Inferior parietal cortex (tissue), 1 donor: ENCODE data around the gene NR3C1.
A peak's percentile ranks its signal among the peaks of the same experiment; 100 is the strongest.

Experiments
- DNase-seq: peaks from one replicate; pipeline ENCODE4 v3.0.0-alpha.2; 2016; ENCODE audit errors: extremely low spot score

Gene NR3C1

DNA sequence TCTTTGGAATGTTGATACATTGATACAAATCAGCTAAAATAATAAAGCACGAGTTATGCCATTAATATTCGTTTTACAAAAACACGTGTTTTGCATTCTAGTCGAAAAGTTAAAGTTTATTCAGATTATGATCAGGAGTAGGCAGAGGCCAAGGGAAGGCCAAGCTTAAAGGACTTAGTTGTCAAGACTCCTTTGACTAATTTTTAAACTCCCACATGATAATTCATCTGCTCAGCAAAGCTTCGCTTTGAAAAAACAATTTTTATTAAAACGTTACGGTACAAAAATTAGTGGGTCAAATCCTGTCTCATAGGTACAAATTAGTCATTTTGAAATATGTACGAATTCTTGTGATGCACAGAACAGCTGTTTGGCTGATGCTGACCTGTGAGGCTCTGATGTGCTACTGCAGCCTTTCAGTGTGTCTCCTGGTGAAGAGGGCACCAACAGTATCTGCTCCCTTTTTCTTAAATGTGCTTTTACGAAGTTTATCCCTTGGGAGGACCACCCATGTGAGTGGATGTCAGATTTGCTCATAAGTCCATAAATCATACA is 23.0 kb upstream of the NR3C1 start:
- DNase-seq = no peak

DNA sequence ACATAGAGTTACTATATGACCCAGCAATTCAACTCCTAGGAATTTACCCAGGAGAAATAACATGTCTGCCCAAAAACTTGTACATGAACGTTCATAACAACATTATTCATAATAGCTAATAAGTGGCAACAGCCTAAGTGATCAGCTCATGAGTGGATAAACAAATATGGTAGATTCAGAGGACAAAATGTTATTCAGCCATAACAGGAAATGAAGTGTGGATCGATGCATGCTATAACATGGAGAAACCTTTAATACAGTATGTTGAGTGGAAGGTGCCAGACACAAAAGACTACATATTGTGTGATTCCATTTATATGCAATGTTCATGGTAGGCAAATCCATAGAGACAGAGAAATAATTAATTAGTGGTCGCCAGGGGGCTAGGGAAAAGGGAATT is 22.3 kb upstream of the NR3C1 start:
- no peak for DNase-seq

DNA sequence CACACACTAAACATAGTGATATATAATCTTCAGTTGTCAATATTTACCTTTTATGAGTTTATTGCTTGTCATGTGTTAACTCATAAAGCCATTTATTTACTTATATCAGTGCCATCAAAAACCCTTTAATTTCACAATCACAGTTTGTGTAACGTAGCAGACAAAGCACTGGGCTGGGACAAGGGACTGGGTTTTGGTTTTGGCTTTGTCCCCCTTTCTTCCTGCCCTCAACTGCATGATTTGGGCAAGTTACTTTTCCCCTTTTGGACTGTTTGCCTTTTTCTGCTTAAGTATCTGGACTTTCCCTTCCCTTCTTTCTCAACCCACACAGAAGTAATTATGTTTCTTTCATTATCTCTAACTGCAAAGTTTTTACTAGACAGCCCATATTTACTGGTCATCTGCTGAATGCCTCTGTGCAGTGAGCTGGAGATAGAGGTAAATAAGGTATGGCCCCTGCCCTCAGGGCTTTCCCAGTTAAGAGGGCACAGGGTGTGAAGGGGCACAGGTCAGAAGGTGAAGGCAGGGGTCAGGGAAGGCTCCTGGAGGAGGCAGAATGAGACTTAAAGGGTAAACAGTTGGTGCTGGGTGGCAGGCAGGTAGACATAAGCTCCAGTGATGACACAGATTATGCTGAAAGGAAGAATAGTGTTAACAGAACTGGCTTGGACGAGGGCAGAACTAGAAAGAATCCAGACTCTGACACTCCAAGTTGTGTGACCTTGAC is 14.8 kb upstream of the NR3C1 start:
- no peak for DNase-seq

DNA sequence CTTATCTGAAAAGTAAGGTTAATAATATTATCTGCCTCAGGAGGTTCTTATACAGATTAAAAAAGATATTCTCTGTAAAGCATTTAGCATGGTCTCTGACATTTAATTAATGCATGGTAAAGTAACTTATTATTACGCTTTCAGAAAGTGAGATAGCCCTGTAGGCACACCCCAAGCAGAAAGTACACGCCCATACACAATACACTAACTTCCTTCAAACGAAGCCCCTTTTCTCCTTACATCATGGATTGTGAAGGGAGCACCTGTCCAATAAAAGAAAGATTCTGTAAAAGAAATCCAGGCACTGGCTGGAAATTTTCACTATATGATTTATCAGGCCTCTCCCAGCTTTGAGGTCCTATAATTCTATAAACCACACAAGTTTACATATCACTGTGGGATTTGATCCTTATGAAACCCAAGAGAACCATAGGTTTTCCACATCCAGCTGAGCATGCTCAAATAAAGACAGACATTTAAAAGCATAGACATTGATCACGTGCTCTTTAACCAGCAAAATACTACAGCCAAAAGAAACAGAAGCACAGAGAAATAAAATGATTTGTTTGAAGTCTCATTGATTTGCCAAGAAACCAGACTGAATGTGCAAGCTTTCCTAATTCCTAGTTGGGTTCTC is 14.1 kb upstream of the NR3C1 start:
- no peak for DNase-seq

DNA sequence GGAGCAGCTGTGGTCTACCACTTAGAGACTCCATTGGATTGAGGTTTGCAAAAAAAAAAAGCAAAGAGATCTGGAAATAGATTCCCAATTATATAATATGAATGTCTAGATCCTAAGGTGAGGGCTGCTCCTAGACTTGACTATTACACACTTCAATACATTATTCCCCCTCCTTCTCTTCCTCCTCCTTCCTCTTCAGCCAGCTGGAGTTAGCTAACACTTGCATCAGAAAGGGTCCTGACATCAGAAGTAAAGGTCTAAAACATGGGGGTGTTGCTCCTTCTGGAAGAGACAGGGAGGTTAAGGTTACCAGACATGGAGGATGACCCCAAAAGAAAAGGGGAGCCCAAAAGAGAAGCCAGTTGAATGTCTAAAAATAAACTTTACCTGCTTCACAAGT is 12.9 kb upstream of the NR3C1 start:
- no peak for DNase-seq

DNA sequence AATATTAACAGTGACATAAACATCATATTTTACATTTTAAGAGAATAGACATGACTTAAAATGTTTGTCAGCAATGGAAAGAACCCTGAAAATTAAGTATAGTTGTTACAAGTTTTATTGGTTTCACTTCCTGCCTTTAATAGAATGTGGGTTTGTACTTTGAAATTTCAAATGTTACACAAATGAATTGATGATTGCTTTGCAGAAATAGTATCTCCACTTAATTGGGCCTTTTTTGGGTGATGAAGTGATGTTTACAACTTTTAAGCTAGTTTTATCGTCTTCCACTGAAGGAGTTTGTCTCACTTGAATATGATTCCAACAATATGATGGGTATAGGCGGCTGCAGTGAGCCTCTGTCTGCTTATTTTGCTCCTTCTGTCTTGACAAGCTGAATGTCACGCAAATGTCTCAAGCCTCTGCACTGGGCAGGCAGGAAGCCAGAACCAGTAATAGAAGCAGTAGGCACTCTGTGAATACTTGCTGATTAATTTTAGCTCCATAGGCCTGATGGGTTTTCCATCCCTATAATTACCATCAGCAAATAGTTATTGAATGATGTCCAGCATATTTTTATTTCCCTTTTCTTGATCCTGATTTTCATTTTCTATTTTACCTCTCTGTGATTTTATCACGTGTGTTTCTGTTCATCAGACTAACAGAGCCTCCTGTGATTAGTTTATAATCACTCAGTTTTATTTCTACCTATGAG is 10.6 kb upstream of the NR3C1 start:
- no peak for DNase-seq

DNA sequence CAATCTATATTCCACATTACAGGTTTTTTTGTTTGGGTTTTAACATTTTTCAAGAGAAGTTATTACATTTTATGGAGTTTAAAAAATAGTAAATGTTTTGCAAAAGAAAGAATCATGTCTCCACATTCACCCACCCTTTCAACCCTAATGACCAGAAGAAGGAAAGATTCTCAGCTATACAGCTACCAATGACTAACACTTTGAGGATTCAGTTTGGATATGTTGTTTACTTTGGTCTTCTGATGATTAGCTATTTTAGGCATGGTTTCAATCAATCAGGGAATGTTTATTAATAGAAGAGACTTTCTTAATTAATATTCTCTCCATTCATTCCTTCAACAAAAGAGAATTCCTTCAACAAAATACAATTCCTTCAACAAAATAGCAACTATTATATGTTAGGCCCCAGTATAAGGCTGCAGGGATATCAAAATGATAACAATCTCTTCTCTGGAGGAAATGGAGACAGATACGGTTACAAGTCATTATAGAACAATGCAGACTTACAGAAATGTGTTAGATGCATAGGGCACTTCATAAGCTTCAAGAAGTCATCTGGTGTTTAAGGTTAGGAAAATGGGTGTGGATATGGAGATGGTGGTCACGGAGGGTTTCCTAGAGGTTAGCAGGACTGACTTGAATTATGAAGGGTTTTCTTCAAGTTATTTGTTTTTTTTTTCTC is 9.3 kb upstream of the NR3C1 start:
- DNase-seq = no peak

DNA sequence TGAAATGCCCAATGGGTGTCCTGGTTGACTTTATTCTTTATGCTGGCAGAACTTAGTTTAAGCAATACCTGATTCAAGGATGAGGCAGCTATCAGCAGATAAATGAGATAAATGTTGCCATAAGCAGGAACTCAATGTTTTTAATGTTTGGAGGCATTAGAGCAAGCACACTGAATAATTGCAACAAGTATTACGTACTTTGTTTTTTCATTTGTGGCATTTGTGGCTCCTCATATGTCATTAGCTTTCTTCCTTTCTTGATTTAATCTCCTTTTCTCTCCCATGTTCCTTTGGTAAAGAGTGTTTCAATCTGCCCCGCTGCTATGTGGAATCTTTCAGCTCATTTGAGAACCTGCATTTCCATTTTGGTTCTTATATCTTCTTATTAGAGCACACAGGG is 6.4 kb upstream of the NR3C1 start:
- no peak for DNase-seq

DNA sequence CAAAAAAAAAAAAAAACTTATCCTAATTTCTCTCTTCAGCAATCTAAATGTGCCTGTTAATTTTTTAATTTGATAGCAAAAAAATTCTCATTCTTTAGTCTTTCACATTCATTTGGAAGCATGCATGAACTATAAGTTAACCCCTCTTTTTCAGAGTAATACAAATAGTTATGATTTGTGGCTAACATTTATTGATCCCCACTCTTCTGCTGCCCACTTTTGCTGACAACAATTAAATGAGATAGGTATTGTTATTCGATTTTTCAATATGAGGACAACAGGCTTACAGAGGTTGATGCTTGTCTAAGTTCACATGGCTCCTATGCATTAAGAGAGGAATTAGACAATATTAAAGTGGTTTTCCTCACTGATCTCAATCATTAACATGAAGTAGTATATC is 2.9 kb upstream of the NR3C1 start:
- no peak for DNase-seq

DNA sequence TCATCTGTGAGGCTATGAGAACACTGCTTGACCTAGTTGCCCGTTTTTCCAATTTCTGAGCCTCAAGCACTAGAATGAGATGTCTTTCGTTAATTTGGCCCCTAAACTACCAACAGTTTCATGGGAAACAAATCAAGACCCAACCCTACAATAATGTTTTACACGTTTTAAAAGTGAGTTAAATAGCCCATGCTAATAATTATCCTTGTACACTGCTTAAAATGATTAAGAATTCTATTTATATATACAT is 2.3 kb upstream of the NR3C1 start:
- no peak for DNase-seq

DNA sequence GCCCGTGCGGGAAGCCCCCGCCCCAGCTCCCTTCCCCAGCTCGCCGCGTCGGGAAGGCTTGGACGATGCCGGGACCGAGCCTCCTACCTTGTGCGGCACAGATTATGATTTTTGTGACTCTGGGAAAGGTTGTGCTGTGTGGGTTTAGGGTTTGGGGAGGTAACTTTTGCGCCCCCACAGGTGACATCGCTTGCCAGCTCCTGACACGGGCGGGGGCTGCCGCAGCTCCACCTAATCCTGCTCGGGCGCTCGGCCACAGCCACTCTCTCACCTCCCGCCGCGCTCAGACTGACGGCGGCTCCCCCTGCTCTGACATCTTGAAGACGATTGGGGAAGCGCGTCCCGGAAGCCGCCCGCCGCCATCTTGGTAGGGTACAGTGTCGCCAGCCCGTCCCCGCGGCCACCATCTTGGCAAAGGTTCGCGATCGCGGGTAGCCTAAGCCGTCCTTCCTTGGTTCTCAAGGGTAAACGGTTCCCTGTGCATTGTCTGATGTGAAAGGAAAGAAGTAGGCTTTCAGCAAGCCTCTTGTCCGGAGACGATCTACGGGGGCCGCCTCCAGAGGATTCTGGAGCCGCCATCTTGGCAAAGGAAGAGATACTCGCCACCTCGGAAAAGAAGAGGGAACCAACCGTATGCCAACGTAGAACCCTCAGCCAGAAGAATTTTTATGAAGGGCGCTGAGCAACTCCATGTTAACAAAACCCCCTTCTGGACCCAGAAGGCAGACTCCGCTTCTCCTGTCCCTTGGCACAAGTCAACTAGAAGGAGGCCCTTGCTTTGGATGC is 1.8 kb upstream of the NR3C1 start:
- DNase-seq = peak; percentile 87

DNA sequence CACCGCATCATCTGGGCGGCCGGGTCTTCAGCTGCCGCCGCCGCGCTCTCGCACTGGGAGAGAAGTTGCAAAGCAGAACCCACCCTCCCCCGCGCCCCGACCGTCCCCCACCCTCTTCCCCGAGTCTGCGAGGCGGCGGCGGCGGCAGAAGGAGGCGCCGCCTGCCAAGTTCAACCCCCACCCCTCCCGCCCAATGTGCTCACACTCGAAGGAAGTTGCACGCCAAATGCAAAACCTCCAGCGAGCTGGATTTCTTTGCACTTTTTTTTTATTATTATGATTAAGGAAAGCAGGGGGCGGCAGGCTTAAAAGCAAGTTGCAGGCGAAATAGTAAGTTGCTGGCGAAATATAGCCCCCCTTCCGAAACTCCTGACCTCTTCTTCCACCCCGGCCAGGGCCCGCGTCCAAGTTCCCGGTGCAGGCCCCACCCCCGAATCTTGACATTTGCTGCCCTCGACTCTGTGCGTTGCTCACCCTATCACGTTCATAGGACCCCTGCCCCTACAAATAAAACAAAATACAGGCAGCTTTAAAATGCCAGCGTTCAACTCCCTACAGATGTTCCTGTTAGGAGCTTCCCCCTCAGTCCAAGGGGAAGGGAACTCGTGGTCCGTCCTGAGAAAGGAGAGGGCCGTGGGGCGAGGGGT is 1.1 kb upstream of the NR3C1 start:
- peak; percentile 64 for DNase-seq

DNA sequence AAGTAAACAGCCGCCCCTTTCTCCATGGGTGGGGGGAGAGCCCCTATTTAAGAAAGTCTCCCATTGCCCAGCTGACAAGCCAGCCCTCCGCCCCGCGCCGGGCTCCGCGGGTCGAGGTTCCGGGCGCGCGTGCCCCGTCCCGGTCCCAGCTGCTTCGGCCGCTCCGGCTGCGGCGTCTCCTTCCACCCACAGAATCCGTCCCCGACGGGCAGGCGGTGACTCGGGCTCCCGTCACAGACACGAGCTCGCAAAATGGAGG is 223 bp downstream of the NR3C1 start:
- peak; percentile 40 for DNase-seq

DNA sequence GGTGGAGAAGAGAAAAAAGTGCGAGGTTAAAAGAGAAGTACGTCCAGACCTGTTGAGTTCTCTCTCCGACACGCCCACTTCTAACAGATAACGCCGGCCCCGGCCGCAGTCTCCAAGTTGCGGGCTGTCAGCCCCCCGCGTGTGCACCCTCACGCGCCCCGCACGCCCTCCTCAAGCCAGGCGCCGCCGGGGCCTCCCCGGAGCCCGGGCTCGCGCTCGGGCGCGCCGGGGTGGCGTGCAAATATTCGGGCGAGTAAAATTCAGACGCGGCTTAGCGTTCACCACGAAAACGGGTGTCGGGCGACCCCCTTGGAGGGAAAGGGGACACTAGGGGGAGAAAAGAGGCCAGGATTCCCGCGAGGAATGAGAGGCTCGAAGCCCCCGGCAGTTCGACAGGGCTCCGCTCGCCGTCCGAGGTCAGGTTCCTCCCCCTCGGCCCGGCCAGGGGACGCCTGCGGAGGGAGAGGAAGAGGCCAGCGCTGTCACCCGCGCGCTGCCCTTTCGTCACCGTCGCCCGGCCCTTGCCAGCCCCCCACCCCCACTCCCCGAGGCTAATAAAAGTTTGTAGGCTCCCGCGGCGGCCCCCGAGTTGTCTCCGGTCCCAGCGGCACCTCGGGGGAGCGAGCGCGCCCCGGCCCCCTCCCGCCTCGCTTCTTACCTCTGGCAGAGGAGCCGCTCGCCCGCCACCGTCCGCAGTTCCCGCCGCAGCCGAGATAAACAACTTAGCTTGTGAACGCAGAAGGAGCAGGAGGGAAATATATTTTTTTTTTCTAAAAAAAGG is 743 bp downstream of the NR3C1 start:
- DNase-seq = peak; percentile 43

DNA sequence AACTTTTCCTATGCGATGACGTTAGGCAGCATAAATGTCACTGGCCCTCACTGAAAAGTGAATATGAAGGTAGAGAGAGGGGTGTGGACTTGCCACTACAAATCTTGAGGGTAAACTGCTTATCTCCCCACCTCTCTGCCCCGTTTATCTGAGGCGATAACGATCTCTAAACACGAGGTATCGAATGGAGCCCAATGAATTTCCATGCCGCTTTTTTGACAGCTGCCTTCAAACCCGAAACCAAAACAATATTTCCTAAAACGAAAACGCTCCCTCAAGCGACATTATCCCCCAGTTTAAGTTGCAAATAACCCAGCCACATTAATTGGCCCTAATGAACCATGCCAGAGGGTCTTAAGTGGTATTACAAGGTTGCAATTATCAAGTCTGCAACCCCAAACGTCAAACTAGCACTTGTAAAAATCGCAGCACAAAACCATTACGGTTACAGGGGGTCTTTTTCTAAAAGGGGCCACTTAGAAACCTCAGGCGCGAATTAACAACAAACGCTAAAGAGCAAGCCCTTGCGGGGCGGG is 1.4 kb downstream of the NR3C1 start:
- DNase-seq = peak; percentile 48

DNA sequence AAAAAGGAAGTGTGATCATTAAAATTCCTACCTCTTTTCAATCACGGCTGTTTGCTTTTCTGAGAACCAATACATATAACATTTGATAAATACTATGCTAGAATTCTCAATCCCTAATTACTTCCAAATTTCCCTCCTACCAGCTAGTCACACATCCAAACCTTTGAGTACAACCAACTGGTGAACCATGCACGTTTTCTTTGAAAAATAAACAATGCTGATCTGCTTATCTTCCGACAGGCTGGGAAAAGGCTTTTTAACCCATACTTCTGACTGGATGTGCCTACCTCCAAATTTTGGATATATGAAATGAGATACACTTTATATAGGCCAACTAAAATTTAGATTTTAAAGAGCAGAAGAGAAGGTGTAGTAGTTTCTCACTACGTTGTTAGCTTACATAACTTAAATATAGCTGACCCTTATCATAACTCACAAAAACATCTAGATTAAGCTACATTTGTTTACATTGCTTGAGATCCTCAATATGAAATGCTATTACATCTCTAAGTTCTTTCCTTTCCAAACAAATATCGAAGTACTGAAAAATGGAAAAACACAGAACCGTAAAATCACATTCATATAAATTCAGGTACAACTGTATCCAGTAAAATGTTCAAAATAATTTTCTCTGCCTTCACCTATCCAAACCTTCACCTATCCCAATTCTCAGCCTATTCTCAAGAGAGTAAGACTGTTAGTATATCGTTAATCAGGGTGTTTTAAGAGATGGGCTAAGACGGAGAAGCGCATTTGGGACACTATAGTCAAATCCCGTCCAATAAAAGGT is 2.1 kb downstream of the NR3C1 start:
- DNase-seq = peak; percentile 57

DNA sequence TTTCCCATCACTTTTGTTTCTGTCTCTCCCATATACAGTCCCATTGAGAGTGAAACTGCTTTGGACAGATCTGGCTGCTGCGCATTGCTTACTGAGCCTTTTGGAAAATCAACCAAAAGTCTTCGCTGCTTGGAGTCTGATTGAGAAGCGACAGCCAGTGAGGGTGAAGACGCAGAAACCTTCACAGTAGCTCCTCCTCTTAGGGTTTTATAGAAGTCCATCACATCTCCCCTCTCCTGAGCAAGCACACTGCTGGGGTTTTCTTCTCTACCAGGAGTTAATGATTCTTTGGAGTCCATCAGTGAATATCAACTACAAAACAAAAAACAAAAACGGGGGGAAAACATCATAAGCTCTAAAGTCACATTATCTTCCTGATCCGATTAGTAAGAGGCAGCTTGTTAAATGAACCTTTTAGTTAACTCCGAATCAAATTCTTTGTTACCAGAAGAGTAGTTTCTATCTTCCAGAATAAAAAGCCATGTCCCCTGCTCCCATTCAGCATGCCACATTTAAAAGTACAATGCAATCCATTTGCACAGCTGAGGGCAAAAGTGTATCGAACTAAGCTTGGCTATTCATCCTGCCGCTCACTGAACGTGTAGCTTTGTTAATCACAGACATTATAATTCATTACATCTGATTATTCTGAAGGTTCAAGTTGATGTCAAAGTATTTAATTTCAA is 2.8 kb downstream of the NR3C1 start:
- DNase-seq = peak; percentile 71

DNA sequence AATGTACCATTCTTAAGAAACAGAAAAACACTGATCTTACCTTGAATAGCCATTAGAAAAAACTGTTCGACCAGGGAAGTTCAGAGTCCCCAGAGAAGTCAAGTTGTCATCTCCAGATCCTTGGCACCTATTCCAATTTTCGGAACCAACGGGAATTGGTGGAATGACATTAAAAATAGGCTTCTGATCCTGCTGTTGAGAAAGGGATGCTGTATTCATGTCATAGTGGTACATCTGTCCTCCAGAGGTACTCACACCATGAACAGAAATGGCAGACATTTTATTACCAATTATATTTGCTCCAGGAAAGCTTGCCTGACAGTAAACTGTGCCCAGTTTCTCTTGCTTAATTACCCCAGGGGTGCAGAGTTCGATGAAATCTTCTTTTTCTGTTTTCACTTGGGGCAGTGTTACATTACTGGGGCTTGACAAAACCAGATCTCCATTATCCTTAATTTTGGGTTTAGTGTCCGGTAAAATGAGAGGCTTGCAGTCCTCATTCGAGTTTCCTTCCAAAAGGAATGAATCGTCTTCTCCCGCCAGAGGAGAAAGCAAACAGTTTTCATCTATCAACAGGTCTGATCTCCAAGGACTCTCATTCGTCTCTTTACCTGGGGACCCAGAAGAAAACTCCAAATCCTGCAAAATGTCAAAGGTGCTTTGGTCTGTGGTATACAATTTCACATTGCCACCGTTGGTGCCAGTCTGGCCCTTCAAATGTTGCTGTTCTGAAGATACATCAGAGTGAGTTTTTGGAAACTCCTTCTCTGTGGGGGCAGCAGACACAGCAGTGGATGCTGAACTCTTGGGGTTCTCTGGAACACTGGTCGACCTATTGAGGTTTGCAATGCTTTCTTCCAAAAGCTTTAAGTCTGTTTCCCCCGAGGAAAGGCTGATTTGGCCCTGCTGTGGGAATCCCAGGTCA is 3.6 kb downstream of the NR3C1 start:
- DNase-seq = no peak
